CD14-positive monocyte (primary cell): ENCODE data around the gene NRK. TPM values are rescaled to one million over a fixed set of nuclear protein-coding genes. Genes with fewer than 3 reads are reported as not detected.

Experiments used
- DNase-seq, 3 donors: peaks; one replicate each; pipeline ENCODE4 v3.0.0-alpha.2; 2011 to 2022
- H2AFZ ChIP-seq: 2 replicates; pipeline ENCODE4 v1.6.0; 2012; ENCODE audit warnings: mild to moderate bottlenecking, low read depth, low read length, inconsistent platforms; ENCODE audit not compliant: insufficient read depth, poor library complexity, severe bottlenecking
- H3K27ac ChIP-seq, 2 donors: 1 replicate in 1 of 2; 2 replicates in 1 of 2; pipeline ENCODE4 v1.5.1; 2012 to 2013; ENCODE audit warnings: low read length in 2 of 2, control low read depth in 1 of 2, inconsistent platforms in 1 of 2, low read depth in 1 of 2, mild to moderate bottlenecking in 1 of 2
- H3K27me3 ChIP-seq, 2 donors: one replicate each; pipeline versions ENCODE4 v1.6.0 to v1.6.1; 2011 to 2013; ENCODE audit warnings: low read length in 2 of 2; ENCODE audit not compliant: control insufficient read depth in 2 of 2, insufficient read depth in 2 of 2
- H3K36me3 ChIP-seq, 2 donors: replicated peaks in 1 of 2; 1 replicate in 1 of 2; 2 replicates in 1 of 2; pipeline versions ENCODE4 v1.5.1 to v1.6.1; 2012 to 2013; ENCODE audit warnings: low read length in 2 of 2, control low read depth in 1 of 2, inconsistent platforms in 1 of 2, mild to moderate bottlenecking in 1 of 2; ENCODE audit not compliant: insufficient read depth in 2 of 2, control insufficient read depth in 1 of 2
- H3K4me1 ChIP-seq, 2 donors: 1 replicate in 1 of 2; 2 replicates in 1 of 2; pipeline versions ENCODE4 v1.5.1 to v1.6.1; 2012 to 2013; ENCODE audit warnings: low read length in 2 of 2, control low read depth in 1 of 2, inconsistent platforms in 1 of 2, mild to moderate bottlenecking in 1 of 2, moderate library complexity in 1 of 2; ENCODE audit not compliant: insufficient read depth in 2 of 2, control insufficient read depth in 1 of 2
- H3K4me2 ChIP-seq: replicated peaks from 2 replicates; pipeline ENCODE3; 2012; ENCODE audit warnings: low read length, moderate library complexity, mild to moderate bottlenecking; ENCODE audit not compliant: poor library complexity, severe bottlenecking; ENCODE audit errors: extremely low read depth
- H3K4me3 ChIP-seq, 3 experiments: fragments of 200-600 bp in 1 of 3; sonication (generic) in 1 of 3; replicated peaks in 1 of 3; 1 replicate in 2 of 3; 2 replicates in 1 of 3; pipeline ENCODE4 v1.5.1; 2011 to 2013; ENCODE audit warnings: low read length in 3 of 3, mild to moderate bottlenecking in 3 of 3, control low read depth in 2 of 3, low read depth in 2 of 3, inconsistent platforms in 1 of 3, moderate library complexity in 1 of 3
- H3K79me2 ChIP-seq: 2 replicates; pipeline ENCODE4 v1.6.0; 2012; ENCODE audit warnings: mild to moderate bottlenecking, control low read depth, inconsistent platforms, low read length, moderate library complexity; ENCODE audit not compliant: insufficient read depth
- H3K9ac ChIP-seq: 2 replicates; pipeline ENCODE4 v1.6.0; 2017; ENCODE audit warnings: low read length, mild to moderate bottlenecking; ENCODE audit not compliant: insufficient read depth, poor library complexity, severe bottlenecking
- H3K9me3 ChIP-seq, 2 donors: replicated peaks in 1 of 2; 1 replicate in 1 of 2; 2 replicates in 1 of 2; pipeline versions ENCODE4 v1.5.1 to v1.6.1; 2012 to 2013; ENCODE audit warnings: low read length in 2 of 2, control low read depth in 1 of 2; ENCODE audit not compliant: control insufficient read depth in 1 of 2, insufficient read depth in 1 of 2
- H4K20me1 ChIP-seq: 2 replicates; pipeline ENCODE4 v1.6.0; 2012; ENCODE audit warnings: mild to moderate bottlenecking, low read length, control low read depth, moderate library complexity; ENCODE audit not compliant: insufficient read depth
- H3K27ac Mint-ChIP-seq, 7 donors: one replicate each; pipeline ENCODE4 v1.8.0; 2020; ENCODE audit warnings: mild to moderate bottlenecking in 7 of 7, mixed read lengths in 7 of 7, moderate library complexity in 6 of 7, inconsistent platforms in 2 of 7
- H3K27me3 Mint-ChIP-seq, 3 donors: one replicate each; pipeline ENCODE4 v1.8.0; 2021 to 2022; ENCODE audit warnings: low read depth in 3 of 3, mild to moderate bottlenecking in 3 of 3, mixed read lengths in 3 of 3, moderate library complexity in 3 of 3, inconsistent platforms in 1 of 3
- H3K36me3 Mint-ChIP-seq, 2 donors: one replicate each; pipeline ENCODE4 v1.8.0; 2020; ENCODE audit warnings: mixed read lengths in 2 of 2, inconsistent platforms in 1 of 2, mild to moderate bottlenecking in 1 of 2
- H3K4me1 Mint-ChIP-seq: one replicate; pipeline ENCODE4 v1.8.0; 2020; ENCODE audit warnings: mild to moderate bottlenecking, mixed read lengths
- H3K4me3 Mint-ChIP-seq, 2 donors: one replicate each; pipeline ENCODE4 v1.8.0; 2020; ENCODE audit warnings: mild to moderate bottlenecking in 2 of 2, mixed read lengths in 2 of 2, moderate library complexity in 1 of 2
- H3K9me3 Mint-ChIP-seq, 7 donors: one replicate each; pipeline ENCODE4 v1.8.0; 2020 to 2022; ENCODE audit warnings: mixed read lengths in 7 of 7, mild to moderate bottlenecking in 6 of 7, moderate library complexity in 6 of 7, inconsistent platforms in 2 of 7
- CTCF ChIP-seq: fragments of 200-600 bp; IDR thresholded peaks from one replicate; pipeline ENCODE4 v1.8.0; 2022; ENCODE audit warnings: antibody characterized with exemption, mild to moderate bottlenecking
- WGBS: methylation state at CpG from one replicate; pipeline ENCODE4 v1.1.5; 2013; ENCODE audit warnings: missing lambda C conversion rate; ENCODE audit not compliant: insufficient coverage; 5-methylcytosine and 5-hydroxymethylcytosine counted together
- intact Hi-C, 2 donors: fragments of 100-400 bp; cut with micrococcal nuclease; formaldehyde crosslinking; loops; one replicate each; pipeline versions ENCODE4 v1.15.0 to v1.15.1; 2023
- polyA plus RNA-seq, 3 donors: library from polyadenylated mRNA; depleted of rRNA in 1 of 3; unstranded in 2 of 3; stranded (reverse) in 1 of 3; fragments of 300-500 nt in 2 of 3; fragments of >200 nt in 1 of 3; fragmentation: Illumina TruSeq in 2 of 3; gene quantifications; 1 replicate in 2 of 3; 2 replicates in 1 of 3; pipeline ENCODE4 v1.2.3, GENCODE V29; 2012 to 2021

Gene NRK
- polyA plus RNA-seq, 3 donors: not detected

GRCh38 chrX:105865709-105866108 lies 43.4 kb downstream of the NRK start:
- Histone ChIP-seq H3K79me2 (no peaks in the 10 kb centered on the region), H3K4me2 (no peak overlapping the region), H3K9ac (no peak overlapping the region), H3K4me3 (no peak overlapping the region), H3K9me3 (no peaks in the 10 kb centered on the region), H3K4me1 (no peaks in the 10 kb centered on the region), H3K27ac (no peak overlapping the region), H4K20me1 (no peaks in the 10 kb centered on the region), H3K36me3 (no peaks in the 10 kb centered on the region), H2AFZ (no peak overlapping the region), H3K27me3 (no peaks in the 10 kb centered on the region)
- H3K36me3 Mint-ChIP-seq: no peaks in the 10 kb centered on the region
- no peaks in the 10 kb centered on the region for H3K9me3 Mint-ChIP-seq
- no peak for DNase-seq
- no peaks in the 10 kb centered on the region for H3K4me1 Mint-ChIP-seq
- TF ChIP-seq CTCF: no peak
- peaks cover 0 to 2% (median 0%) of the 10 kb centered on the region in 3 donors for H3K27me3 Mint-ChIP-seq
- no CpG with 5 or more reads among the region's 3 CpGs for WGBS
- intact Hi-C loops: no loop called here
- no peak overlapping the region for H3K27ac Mint-ChIP-seq
- no peak overlapping the region for H3K4me3 Mint-ChIP-seq

- Histone ChIP-seq H2AFZ (no peak overlapping the region), H3K4me1 (no peaks in the 10 kb centered on the region), H3K27ac (no peak overlapping the region), H3K4me3 (no peak overlapping the region), H3K9ac (no peak overlapping the region), H3K9me3 (no peaks in the 10 kb centered on the region), H3K27me3 (no peaks in the 10 kb centered on the region), H4K20me1 (no peaks in the 10 kb centered on the region), H3K79me2 (no peaks in the 10 kb centered on the region), H3K4me2 (no peak overlapping the region), H3K36me3 (no peaks in the 10 kb centered on the region)
- H3K4me1 Mint-ChIP-seq: no peaks in the 10 kb centered on the region
- H3K27me3 Mint-ChIP-seq: peaks cover 0 to 5% (median 0%) of the 10 kb centered on the region in 3 donors
- WGBS: no CpG with 5 or more reads among the region's 1 CpG
- DNase-seq: no peak
- no peaks in the 10 kb centered on the region for H3K9me3 Mint-ChIP-seq
- no peak for TF ChIP-seq CTCF
- no peak overlapping the region for H3K27ac Mint-ChIP-seq
- no peaks in the 10 kb centered on the region for H3K36me3 Mint-ChIP-seq
- intact Hi-C loops: no loop called here
- H3K4me3 Mint-ChIP-seq: no peak overlapping the region
These were observed 47.4 kb downstream of the NRK start for GRCh38 chrX:105869701-105870100.
